Uterus (tissue), 2 donors: ENCODE data around the gene CLDN24.

ENCODE experiments used
- POLR2A ChIP-seq, 2 donors: fragments of 450-650 bp; IDR thresholded peaks; one replicate each; pipeline ENCODE4 v1.6.1; 2016; ENCODE audit warnings: antibody characterized with exemption in 2 of 2, mild to moderate bottlenecking in 1 of 2, moderate library complexity in 1 of 2
- TF ChIP-seq, protein P1 (sequence below), 4 experiments: fragments of 200-600 bp in 2 of 4; fragments of 450-650 bp in 2 of 4; sonication (generic) in 2 of 4; IDR thresholded peaks; one replicate each; pipeline ENCODE4 v1.5.1; 2016 to 2019; ENCODE audit warnings: antibody characterized with exemption in 4 of 4, mild to moderate bottlenecking in 2 of 4, moderate library complexity in 1 of 4

DNA sequence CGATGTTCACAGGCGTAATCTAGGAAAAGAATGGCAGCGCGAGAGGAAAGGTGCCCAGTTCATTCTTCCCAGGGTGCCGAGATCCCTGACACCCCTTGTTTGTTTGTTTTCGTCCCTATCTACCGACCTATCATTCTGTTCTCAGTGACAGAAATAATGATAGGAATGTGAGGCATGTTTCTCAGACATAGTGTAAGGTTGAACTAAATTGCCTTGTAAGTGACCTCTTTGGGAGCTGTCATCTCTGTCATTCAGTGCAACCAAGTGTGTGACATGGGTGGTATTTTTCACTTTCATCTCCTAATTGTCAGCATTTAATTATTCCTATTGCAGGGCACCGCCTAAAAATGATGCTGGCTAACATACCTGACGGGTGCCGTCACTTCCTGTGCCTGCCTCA lies 26.5 kb downstream of the CLDN24 start:
- TF ChIP-seq, protein P1, sequence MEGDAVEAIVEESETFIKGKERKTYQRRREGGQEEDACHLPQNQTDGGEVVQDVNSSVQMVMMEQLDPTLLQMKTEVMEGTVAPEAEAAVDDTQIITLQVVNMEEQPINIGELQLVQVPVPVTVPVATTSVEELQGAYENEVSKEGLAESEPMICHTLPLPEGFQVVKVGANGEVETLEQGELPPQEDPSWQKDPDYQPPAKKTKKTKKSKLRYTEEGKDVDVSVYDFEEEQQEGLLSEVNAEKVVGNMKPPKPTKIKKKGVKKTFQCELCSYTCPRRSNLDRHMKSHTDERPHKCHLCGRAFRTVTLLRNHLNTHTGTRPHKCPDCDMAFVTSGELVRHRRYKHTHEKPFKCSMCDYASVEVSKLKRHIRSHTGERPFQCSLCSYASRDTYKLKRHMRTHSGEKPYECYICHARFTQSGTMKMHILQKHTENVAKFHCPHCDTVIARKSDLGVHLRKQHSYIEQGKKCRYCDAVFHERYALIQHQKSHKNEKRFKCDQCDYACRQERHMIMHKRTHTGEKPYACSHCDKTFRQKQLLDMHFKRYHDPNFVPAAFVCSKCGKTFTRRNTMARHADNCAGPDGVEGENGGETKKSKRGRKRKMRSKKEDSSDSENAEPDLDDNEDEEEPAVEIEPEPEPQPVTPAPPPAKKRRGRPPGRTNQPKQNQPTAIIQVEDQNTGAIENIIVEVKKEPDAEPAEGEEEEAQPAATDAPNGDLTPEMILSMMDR (IDR thresholded peaks at IDR 0.05): no peak
- no peak for TF ChIP-seq POLR2A (IDR thresholded peaks at IDR 0.05)
